ELF-1 (cell line): ENCODE data around the gene KIF5A.

Experiments used
- DNase-seq: peaks from one replicate; pipeline ENCODE4 v3.0.0-alpha.2; 2016; ENCODE audit warnings: low read depth, low spot score

The KIF5A gene

GRCh38 chr12:57632073-57632957 lies 82.5 kb downstream of the KIF5A start:
- peak; percentile 44 for DNase-seq

DNA sequence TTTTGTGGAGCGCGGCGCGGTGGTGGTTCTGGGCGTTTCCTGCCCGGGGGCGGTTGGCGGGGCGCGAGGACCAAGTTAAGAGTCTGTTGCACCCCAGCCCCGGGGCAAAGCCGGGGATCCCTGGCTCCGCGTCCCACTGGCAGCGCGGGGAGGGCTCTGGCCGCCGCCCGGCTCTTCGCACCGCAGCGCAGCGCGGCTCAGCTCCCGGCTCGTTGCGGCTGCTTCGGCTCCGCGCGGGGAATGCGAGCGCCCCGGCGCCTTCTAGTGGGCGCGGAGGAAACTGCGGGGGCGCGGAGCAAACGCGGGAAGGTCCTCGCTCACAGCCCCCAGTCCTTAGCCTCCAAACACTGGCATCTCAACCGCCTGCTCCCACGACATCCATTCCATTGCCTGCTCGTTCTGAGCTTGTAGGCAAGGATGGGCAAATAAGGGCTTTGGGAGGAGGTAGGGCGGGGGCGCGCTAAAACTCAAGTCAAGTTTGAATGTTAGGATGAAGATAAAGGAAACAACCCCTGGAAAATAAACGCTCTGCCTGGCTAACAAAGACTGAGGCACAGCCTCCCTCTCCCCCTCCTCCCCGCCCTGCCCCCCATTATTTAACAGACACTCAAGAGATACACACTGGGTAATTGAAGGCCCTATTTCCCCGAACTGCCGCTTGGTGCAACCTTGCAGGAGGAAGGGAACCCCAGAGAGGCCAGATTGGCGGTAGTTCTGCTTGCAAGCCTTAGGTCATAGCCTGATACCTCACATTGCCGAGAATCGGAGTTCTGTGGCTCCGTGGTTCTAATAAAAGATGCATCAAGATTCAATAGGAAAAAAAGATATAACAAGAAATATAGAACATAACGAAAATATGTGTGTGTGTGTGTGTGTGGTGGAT lies 83.4 kb downstream of the KIF5A start, which contains the start of gene B4GALNT1:
Gene B4GALNT1 (minus strand): TSS at position 244 of the 883 bp plus-strand sequence. CDS start 1,069 bp downstream, outside the sequence.
- DNase-seq, result peak; percentile 89
